Measurements from ENCODE around the gene SLC66A3.

The SLC66A3 gene

DNA sequence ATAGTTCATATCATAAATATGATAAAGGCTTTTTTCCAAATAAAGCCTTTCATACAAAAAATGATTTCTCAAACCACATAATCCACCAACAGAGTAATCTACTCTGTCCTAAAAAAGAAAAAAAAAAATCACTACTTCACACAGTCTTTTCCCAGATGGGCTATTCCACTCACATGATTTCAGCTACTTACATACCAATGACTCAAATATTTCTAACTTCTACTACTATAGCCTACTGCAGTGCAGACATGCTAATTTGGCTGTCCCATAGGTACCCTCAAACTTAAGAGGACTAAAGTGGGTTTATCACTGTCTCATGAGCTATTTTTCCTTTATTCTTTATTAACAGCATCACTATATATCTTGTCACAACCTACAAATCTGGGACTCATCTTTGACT is 57.4 kb downstream of the SLC66A3 start:
- H3K27ac Mint-ChIP-seq = no peak overlapping the region
- no peaks in the 10 kb centered on the region for H3K9me3 Mint-ChIP-seq
- peaks cover 20% of the 10 kb centered on the region for H3K36me3 Mint-ChIP-seq
- H3K27me3 Mint-ChIP-seq = no peaks in the 10 kb centered on the region
- H3K4me3 Mint-ChIP-seq = no peak overlapping the region
- no peaks in the 10 kb centered on the region for H3K4me1 Mint-ChIP-seq

DNA sequence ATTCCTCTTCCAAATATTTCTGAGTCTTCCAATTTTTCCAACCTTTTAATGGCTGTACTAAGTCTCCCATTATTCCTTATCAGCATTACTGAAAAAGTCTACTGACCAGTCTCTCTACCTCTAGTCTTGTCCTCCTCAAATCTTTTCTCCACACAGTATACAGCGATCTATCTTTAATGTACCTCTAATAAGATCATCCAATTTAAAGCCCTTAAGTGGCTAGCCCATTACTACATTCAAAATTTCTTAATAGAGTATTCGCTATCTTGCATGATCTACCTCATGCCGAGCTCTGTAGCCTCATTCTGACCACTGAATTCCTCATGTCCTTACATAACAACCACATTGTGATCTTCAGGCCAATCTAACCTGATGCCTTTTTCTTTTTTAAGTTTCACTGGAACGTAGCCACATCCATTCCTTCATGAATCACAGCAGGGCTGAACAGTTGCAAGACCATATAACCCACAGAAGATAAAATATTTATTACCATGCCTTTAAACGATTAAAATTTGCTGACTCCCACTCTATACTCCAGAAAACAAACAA is 57.9 kb downstream of the SLC66A3 start:
- H3K9me3 Mint-ChIP-seq = no peaks in the 10 kb centered on the region

DNA sequence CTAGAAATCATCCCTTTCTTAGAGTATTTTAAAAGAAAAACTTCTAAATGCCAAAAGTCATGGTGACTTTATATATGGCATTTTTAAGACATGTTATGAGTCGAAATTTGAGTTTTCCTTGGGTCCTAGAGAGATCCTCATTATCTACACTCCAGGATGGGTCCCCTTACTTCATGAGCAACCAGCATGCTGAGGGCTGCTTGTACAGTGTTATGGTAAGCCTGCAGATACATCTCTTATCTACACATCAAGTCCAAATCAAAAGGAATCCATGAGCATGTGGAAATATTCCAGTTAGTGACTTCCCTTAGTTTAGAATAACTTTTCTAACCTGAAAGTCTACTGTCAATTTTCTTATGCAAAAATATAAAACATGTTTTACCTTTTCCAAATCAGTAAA is 58.7 kb downstream of the SLC66A3 start:
- H3K27me3 Mint-ChIP-seq = no peaks in the 10 kb centered on the region
- no peak overlapping the region for H3K4me3 Mint-ChIP-seq
- H3K9me3 Mint-ChIP-seq = no peaks in the 10 kb centered on the region
- no peaks in the 10 kb centered on the region for H3K4me1 Mint-ChIP-seq
- no peak overlapping the region for H3K27ac Mint-ChIP-seq
- H3K36me3 Mint-ChIP-seq = peaks cover 19% of the 10 kb centered on the region

More for the DNA sequence above, 57.9 kb downstream of the SLC66A3 start:
- H3K27ac Mint-ChIP-seq = peak overlapping the region; percentile 31
- H3K27me3 Mint-ChIP-seq = no peaks in the 10 kb centered on the region
- H3K4me1 Mint-ChIP-seq = no peaks in the 10 kb centered on the region
- peaks cover 20% of the 10 kb centered on the region for H3K36me3 Mint-ChIP-seq
- no peak overlapping the region for H3K4me3 Mint-ChIP-seq

DNA sequence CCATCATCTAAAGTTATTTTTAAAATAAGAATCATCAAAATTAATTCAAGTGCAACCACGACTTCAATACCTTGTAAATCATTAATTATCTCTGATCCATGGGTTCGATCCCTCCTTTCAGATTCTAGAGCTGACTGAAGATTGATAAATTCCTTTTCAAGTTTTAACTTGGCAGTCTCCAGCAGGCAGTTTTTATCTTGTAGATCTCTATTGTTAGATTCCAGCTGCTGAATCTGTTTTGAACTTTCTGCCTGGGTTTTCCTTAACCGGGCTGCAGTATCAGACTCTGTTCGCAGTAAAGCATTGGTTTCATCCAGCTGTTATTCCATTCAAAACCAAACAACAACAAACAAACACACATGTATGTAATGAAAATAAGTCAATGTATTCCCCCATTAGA is 59.5 kb downstream of the SLC66A3 start:
- Mint-ChIP-seq H3K27me3 (no peaks in the 10 kb centered on the region), H3K9me3 (no peaks in the 10 kb centered on the region), H3K4me1 (no peaks in the 10 kb centered on the region), H3K27ac (no peak overlapping the region), H3K36me3 (peaks cover 22% of the 10 kb centered on the region), H3K4me3 (no peak overlapping the region)

DNA sequence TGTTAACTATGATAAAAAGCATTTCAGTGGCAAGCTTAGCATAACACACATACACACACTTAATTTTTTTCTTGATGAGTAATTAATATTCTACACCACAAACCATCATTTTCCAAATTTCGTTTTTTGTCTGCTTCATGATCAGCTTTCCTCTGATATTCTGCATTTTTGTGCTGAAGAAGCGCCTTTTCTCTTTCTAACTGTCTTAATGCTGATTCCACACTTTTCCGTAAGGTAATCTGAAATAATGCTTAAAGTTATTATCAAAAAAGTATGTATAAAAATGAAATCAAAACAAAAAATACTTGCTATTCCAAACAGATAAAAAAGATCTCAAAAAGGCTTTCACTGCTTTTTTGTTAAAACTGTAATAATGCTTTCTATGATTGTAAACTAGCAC is 60.1 kb downstream of the SLC66A3 start:
- Mint-ChIP-seq H3K27me3 (no peaks in the 10 kb centered on the region), H3K27ac (no peak overlapping the region), H3K36me3 (peaks cover 22% of the 10 kb centered on the region), H3K4me1 (no peaks in the 10 kb centered on the region), H3K4me3 (no peak overlapping the region), H3K9me3 (no peaks in the 10 kb centered on the region)

DNA sequence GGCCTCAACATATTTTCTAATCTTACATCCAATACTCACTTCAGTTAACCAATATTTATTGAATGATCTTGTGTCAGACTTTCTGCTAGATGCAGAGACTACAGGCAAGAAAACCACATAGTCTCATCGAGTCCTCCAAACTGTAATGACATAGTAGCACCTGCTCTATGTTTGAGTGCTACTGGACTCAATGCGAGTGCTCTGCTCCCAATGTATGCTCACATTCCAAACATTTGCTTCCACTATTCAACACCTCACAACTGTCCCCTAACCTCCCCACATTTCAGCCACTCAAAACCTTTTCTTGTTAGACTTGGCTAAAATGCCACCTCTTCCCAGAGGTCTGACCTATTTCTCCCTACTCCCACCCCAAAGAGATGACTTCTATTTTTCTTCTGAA is 65.2 kb downstream of the SLC66A3 start:
- Mint-ChIP-seq H3K9me3 (no peaks in the 10 kb centered on the region), H3K4me1 (no peaks in the 10 kb centered on the region), H3K36me3 (peaks cover 14% of the 10 kb centered on the region), H3K4me3 (no peak overlapping the region), H3K27ac (peak overlapping the region; percentile 5), H3K27me3 (no peaks in the 10 kb centered on the region)

DNA sequence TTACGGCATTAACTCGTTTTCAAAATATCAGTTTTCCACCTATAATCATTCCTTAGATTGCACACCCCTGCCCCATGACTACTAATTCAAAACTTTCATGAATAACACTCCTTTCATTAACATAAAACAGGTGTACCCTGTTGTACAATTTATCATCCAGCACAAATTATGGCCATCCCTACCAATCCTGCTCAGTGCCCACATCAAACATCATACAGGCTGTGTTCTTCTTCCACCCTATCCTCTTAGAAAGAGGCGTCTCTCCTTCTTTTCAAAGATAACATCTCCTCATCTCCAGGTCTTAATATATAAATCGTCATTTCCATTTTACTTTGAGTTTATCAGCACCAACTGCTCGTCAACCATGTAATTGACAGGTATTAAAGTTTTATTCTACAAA is 67.6 kb downstream of the SLC66A3 start:
- no peaks in the 10 kb centered on the region for H3K27me3 Mint-ChIP-seq
- H3K4me1 Mint-ChIP-seq = no peaks in the 10 kb centered on the region
- no peak overlapping the region for H3K27ac Mint-ChIP-seq
- no peaks in the 10 kb centered on the region for H3K9me3 Mint-ChIP-seq
- no peak overlapping the region for H3K4me3 Mint-ChIP-seq
- peaks cover 16% of the 10 kb centered on the region for H3K36me3 Mint-ChIP-seq

DNA sequence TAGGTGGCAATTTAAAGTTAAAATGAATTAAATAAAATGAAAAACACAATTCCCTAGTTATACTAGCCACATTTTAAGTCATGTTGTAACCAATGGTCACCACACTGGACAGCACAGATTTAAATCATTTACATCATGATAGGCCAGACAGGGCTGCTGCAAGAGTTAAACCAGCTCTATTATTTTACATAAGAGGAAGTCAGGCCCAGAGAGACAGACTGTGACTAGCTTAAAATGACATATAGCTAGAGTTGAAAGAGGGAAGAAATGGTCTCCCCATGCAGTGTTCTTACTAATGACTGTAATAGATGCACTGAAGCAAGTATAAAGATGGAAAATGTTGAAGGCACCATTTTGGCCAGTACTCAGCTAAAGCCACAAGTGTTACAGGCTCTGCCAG is 69.6 kb downstream of the SLC66A3 start:
- H3K4me3 Mint-ChIP-seq = no peak overlapping the region
- no peaks in the 10 kb centered on the region for H3K27me3 Mint-ChIP-seq
- H3K4me1 Mint-ChIP-seq = no peaks in the 10 kb centered on the region
- H3K9me3 Mint-ChIP-seq = no peaks in the 10 kb centered on the region
- H3K27ac Mint-ChIP-seq = no peak overlapping the region
- H3K36me3 Mint-ChIP-seq = peaks cover 13% of the 10 kb centered on the region

DNA sequence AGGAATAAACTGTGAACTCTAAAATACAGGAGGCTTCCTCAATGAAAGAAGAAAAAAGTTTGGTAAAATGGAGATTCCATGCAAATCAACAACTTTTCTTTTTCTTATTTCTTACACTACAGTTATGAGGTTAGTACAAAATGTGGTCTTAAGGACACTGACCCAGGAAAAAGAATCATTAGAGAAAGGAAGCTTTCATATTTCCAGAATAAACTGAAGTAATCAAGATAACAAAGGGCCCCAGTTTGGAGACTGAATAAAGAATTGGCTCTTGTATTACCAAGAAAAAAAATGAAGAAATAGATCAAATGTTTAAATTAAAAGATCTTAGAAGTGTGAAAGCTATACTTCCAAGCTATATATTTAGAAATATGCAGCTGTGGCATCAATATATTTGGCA is 72.3 kb downstream of the SLC66A3 start:
- Mint-ChIP-seq H3K27me3 (no peaks in the 10 kb centered on the region), H3K36me3 (peaks cover 11% of the 10 kb centered on the region), H3K4me3 (no peak overlapping the region), H3K27ac (no peak overlapping the region), H3K4me1 (peaks cover 4% of the 10 kb centered on the region), H3K9me3 (no peaks in the 10 kb centered on the region)
